Transverse colon (tissue), 3 donors: ENCODE data around the gene LHB.

Source experiments
- CTCF ChIP-seq, 5 experiments: fragments of 200-600 bp in 3 of 5; fragments of 450-650 bp in 2 of 5; sonication (generic) in 3 of 5; IDR thresholded peaks; 1 replicate in 2 of 5; 2 replicates in 3 of 5; pipeline ENCODE4 v1.5.1; 2016 to 2017; ENCODE audit warnings: antibody characterized with exemption in 5 of 5, inconsistent platforms in 3 of 5, mild to moderate bottlenecking in 2 of 5, moderate library complexity in 1 of 5
- EP300 ChIP-seq: sonication (generic); formaldehyde crosslinking; IDR thresholded peaks from one replicate; pipeline ENCODE4 v1.6.1; 2017; ENCODE audit warnings: antibody characterized with exemption, low read depth
- POLR2A ChIP-seq: fragments of 450-650 bp; IDR thresholded peaks from one replicate; pipeline ENCODE4 v1.6.1; 2016; ENCODE audit warnings: antibody characterized with exemption, mild to moderate bottlenecking, moderate library complexity

GRCh38 chr19:48999481-49000325 is 17.2 kb downstream of the LHB start:
- peak; percentile 46 to 62 (median 54) for TF ChIP-seq CTCF (IDR thresholded peaks at IDR 0.05)
- TF ChIP-seq POLR2A: no peak
- TF ChIP-seq EP300: no peak
